ENCODE data around the gene LIN9. TPM values are rescaled to one million over a fixed set of nuclear protein-coding genes. Genes with fewer than 3 reads are reported as not detected.

Gene LIN9
- total and polyA plus RNA-seq, 2 experiments from 2014 or later, result 11.8 to 16.9 TPM

DNA sequence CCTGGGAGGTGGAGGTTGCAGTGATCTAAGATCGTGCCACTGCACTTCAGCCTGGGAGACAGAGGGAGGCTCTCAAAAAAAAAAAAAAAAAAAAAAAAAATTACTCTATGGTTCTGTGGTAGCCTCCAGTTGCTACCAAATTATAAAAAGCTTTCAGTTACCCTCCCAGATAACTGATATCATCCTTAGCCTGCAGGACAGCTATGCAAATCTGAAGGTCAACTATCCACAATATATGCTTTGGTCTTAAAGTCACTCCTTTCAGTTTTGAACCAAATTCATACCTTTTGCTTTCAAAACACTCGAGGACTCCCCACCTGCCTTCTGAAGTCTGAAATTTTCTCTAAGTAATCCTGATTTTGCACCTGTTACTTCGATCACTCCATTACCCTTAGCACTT lies 82.4 kb downstream of the LIN9 start:
- Histone ChIP-seq H3K4me2 (no peak overlapping the region), H4K20me1 (replicated peaks; ENCODE audit: insufficient read depth) (0 out of 2 replicates have a peak, but pooled peaks cover 6% of the 10 kb centered on the region), H3K27ac (ENCODE audit: low read depth) (no peak overlapping the region), H3K4me1 (ENCODE audit: insufficient read depth) (no peaks in the 10 kb centered on the region; the same call in 1 of the 2 replicates), H3K4me3 (no peak overlapping the region), H3F3A (replicated peaks; ENCODE audit: low read depth) (peaks cover 9% of the 10 kb centered on the region; the same call in 1 of the 2 replicates), H3K36me3 (ENCODE audit: insufficient read depth) (0 out of 2 replicates have a peak, but pooled peaks cover 11% of the 10 kb centered on the region), H3K79me2 (replicated peaks; ENCODE audit: insufficient read depth) (no peaks in the 10 kb centered on the region), H3K9me2 (ENCODE audit: insufficient read depth) (no peaks in the 10 kb centered on the region), H2AFZ (no peak overlapping the region), H3K27me3 (ENCODE audit: insufficient read depth) (peaks cover 30% of the 10 kb centered on the region)
- H3K4me1 Mint-ChIP-seq, result peaks cover 3% of the 10 kb centered on the region
- peaks cover 31% of the 10 kb centered on the region for H3K27me3 Mint-ChIP-seq (ENCODE audit: insufficient read depth, low read depth, poor library complexity)
- no peak overlapping the region for H3K27ac Mint-ChIP-seq
- no peak for DNase-seq (ENCODE audit: low spot score)
- H3K36me3 Mint-ChIP-seq (ENCODE audit: low read depth), result peaks cover 8% of the 10 kb centered on the region; the same call in 2 of the 3 replicates
- H3K4me3 Mint-ChIP-seq, result no peak overlapping the region
- TF ChIP-seq ZNF331 (CRISPR knock-in tag; IDR thresholded peaks at IDR 0.05; ENCODE audit: low read depth) (no peak), POLR2AphosphoS5 (IDR thresholded peaks at IDR 0.05; ENCODE audit: low read depth) (no peak)
- no peak for ATAC-seq
- H3K9me3 Mint-ChIP-seq, result no peaks in the 10 kb centered on the region

DNA sequence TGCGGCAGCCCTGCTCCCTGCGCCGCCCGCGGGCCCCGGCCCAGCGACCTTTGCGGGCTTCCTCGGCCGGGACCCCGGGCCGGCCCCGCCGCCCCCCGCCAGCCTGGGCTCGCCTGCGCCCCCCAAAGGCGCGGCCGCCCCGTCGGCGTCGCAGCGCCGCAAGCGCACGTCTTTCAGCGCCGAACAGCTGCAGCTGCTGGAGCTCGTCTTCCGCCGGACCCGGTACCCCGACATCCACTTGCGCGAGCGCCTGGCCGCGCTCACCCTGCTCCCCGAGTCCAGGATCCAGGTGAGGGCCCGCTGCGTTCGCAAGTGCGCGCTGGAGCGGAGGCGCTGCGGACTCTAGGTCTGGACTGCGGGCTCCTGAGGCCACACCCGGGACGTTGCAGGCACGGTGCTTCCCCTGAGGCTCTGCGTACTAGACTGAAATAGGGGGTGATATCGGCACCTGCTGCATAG lies 85.1 kb downstream of the LIN9 start:
- Histone ChIP-seq H3K36me3 (ENCODE audit: insufficient read depth) (no peaks in the 10 kb centered on the region), H3K27me3 (ENCODE audit: insufficient read depth) (peaks cover 30% of the 10 kb centered on the region), H3K4me2 (peak overlapping the region; percentile 92), H4K20me1 (replicated peaks; ENCODE audit: insufficient read depth) (0 out of 2 replicates have a peak, but pooled peaks cover 6% of the 10 kb centered on the region), H3K27ac (ENCODE audit: low read depth) (no peak overlapping the region), H3K9me2 (ENCODE audit: insufficient read depth) (no peaks in the 10 kb centered on the region), H3K79me2 (replicated peaks; ENCODE audit: insufficient read depth) (no peaks in the 10 kb centered on the region), H3K4me1 (ENCODE audit: insufficient read depth) (peaks cover 14% of the 10 kb centered on the region), H2AFZ (peak overlapping the region; percentile 75), H3K4me3 (peak overlapping the region; percentile 82), H3F3A (replicated peaks; ENCODE audit: low read depth) (peaks cover 12% of the 10 kb centered on the region; the same call in 1 of the 2 replicates)
- Mint-ChIP-seq H3K9me3 (no peaks in the 10 kb centered on the region; the same call in 2 of the 3 replicates), H3K4me1 (peaks cover 17% of the 10 kb centered on the region), H3K27me3 (ENCODE audit: insufficient read depth, low read depth, poor library complexity) (peaks cover 32% of the 10 kb centered on the region), H3K36me3 (ENCODE audit: low read depth) (no peaks in the 10 kb centered on the region), H3K4me3 (peak overlapping the region; percentile 81), H3K27ac (no peak overlapping the region)
- TF ChIP-seq, protein P1, sequence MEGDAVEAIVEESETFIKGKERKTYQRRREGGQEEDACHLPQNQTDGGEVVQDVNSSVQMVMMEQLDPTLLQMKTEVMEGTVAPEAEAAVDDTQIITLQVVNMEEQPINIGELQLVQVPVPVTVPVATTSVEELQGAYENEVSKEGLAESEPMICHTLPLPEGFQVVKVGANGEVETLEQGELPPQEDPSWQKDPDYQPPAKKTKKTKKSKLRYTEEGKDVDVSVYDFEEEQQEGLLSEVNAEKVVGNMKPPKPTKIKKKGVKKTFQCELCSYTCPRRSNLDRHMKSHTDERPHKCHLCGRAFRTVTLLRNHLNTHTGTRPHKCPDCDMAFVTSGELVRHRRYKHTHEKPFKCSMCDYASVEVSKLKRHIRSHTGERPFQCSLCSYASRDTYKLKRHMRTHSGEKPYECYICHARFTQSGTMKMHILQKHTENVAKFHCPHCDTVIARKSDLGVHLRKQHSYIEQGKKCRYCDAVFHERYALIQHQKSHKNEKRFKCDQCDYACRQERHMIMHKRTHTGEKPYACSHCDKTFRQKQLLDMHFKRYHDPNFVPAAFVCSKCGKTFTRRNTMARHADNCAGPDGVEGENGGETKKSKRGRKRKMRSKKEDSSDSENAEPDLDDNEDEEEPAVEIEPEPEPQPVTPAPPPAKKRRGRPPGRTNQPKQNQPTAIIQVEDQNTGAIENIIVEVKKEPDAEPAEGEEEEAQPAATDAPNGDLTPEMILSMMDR (conservative IDR thresholded peaks at IDR 0.05; ENCODE audit: low read depth in 2 of 2), result peak in 1 of 2 experiments; percentile 58; a peak in 2 of 4 replicates
- TF ChIP-seq, protein P2, sequence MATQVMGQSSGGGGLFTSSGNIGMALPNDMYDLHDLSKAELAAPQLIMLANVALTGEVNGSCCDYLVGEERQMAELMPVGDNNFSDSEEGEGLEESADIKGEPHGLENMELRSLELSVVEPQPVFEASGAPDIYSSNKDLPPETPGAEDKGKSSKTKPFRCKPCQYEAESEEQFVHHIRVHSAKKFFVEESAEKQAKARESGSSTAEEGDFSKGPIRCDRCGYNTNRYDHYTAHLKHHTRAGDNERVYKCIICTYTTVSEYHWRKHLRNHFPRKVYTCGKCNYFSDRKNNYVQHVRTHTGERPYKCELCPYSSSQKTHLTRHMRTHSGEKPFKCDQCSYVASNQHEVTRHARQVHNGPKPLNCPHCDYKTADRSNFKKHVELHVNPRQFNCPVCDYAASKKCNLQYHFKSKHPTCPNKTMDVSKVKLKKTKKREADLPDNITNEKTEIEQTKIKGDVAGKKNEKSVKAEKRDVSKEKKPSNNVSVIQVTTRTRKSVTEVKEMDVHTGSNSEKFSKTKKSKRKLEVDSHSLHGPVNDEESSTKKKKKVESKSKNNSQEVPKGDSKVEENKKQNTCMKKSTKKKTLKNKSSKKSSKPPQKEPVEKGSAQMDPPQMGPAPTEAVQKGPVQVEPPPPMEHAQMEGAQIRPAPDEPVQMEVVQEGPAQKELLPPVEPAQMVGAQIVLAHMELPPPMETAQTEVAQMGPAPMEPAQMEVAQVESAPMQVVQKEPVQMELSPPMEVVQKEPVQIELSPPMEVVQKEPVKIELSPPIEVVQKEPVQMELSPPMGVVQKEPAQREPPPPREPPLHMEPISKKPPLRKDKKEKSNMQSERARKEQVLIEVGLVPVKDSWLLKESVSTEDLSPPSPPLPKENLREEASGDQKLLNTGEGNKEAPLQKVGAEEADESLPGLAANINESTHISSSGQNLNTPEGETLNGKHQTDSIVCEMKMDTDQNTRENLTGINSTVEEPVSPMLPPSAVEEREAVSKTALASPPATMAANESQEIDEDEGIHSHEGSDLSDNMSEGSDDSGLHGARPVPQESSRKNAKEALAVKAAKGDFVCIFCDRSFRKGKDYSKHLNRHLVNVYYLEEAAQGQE (IDR thresholded peaks at IDR 0.05; ENCODE audit: unreplicated experiment), result no peak
- ATAC-seq (peak; percentile 60), DNase-seq (ENCODE audit: low spot score) (peak; percentile 77)

Measured in GM23338 (cell line).